Activated T-helper 2 cell treated with anti-CD3 and anti-CD28 coated beads, Interferon-gamma antibody, Interleukin-2, Interleukin-4, amounts not matched to agents 10 μg/mL and 5 μg/mL and 100 μg/mL, durations not matched to agents 14 hours and 24 hours and 36 hours (primary cell): ENCODE results near the gene CASP10. TPM values are rescaled to one million over a fixed set of nuclear protein-coding genes. Genes with fewer than 3 reads are reported as not detected.
A peak's percentile ranks its signal among the peaks of the same experiment; 100 is the strongest.
"Not testable (repeated sequence)": the region's sequence is repeated elsewhere in the genome, so short reads cannot be mapped to it uniquely, and the experiment has no call there.

ENCODE experiments used
- DNase-seq: peaks from one replicate; pipeline ENCODE4 v3.0.0; 2021; ENCODE audit warnings: low spot score
- H3K27ac Mint-ChIP-seq: one replicate; pipeline ENCODE4 v1.8.0; 2021; ENCODE audit warnings: mixed read lengths
- H3K27me3 Mint-ChIP-seq: one replicate; pipeline ENCODE4 v1.8.0; 2021; ENCODE audit warnings: low read depth, mixed read lengths
- H3K36me3 Mint-ChIP-seq: one replicate; pipeline ENCODE4 v1.8.0; 2021; ENCODE audit warnings: low read depth, mixed read lengths
- H3K4me1 Mint-ChIP-seq: one replicate; pipeline ENCODE4 v1.8.0; 2021; ENCODE audit warnings: low read depth, mixed read lengths
- H3K4me3 Mint-ChIP-seq: one replicate; pipeline ENCODE4 v1.8.0; 2021; ENCODE audit warnings: low read depth, mild to moderate bottlenecking, moderate library complexity, mixed read lengths
- H3K9me3 Mint-ChIP-seq: one replicate; pipeline ENCODE4 v1.8.0; 2021; ENCODE audit warnings: mixed read lengths
- intact Hi-C: fragments of 100-400 bp; cut with micrococcal nuclease; formaldehyde crosslinking; loops from one replicate; pipeline ENCODE4 v1.15.1; 2023
- total RNA-seq: library from RNA; stranded (reverse); gene quantifications from 2 replicates; pipeline ENCODE4 v1.2.3, GENCODE V29; 2022

CASP10 gene
- total RNA-seq, 1 donor from 2014 or later = 14.3 TPM

DNA sequence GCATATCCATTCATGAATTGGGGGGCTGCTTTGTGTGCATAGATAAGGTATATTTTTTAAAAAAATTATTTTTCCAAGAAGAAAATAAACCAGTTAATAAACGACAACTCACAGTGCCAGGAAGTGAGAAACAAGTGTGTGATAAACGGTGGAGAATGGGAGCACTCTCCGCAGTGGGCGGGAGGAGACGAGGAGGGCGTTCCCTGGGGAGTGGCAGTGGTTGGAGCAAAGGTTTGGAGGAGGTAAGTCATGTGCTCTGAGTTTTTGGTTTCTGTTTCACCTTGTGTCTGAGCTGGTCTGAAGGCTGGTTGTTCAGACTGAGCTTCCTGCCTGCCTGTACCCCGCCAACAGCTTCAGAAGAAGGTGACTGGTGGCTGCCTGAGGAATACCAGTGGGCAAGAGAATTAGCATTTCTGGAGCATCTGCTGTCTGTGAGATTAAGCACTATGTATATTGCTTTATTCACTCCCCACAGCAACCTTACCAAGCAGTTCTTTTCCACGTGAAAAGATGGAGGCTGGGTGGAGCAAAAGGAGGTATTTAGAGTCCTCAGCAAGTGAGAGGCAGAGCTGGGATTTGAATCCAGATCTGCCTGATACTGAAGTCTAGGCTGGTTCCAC, 50.4 kb downstream of the CASP10 start:
- Mint-ChIP-seq H3K9me3 (no peaks in the 10 kb centered on the region), H3K4me1 (peaks cover 47% of the 10 kb centered on the region), H3K36me3 (peaks cover 27% of the 10 kb centered on the region), H3K27me3 (no peaks in the 10 kb centered on the region), H3K27ac (peak overlapping the region; percentile 93), H3K4me3 (peak overlapping the region; percentile 93)
- DNase-seq = peak; percentile 87
- intact Hi-C loops = loop anchor here (1.0 to 10.0 kb wide), 6 partner anchors 25 to 941 kb away; partner anchors contain the start of genes NIF3L1, PPIL3 and TMEM237

DNA sequence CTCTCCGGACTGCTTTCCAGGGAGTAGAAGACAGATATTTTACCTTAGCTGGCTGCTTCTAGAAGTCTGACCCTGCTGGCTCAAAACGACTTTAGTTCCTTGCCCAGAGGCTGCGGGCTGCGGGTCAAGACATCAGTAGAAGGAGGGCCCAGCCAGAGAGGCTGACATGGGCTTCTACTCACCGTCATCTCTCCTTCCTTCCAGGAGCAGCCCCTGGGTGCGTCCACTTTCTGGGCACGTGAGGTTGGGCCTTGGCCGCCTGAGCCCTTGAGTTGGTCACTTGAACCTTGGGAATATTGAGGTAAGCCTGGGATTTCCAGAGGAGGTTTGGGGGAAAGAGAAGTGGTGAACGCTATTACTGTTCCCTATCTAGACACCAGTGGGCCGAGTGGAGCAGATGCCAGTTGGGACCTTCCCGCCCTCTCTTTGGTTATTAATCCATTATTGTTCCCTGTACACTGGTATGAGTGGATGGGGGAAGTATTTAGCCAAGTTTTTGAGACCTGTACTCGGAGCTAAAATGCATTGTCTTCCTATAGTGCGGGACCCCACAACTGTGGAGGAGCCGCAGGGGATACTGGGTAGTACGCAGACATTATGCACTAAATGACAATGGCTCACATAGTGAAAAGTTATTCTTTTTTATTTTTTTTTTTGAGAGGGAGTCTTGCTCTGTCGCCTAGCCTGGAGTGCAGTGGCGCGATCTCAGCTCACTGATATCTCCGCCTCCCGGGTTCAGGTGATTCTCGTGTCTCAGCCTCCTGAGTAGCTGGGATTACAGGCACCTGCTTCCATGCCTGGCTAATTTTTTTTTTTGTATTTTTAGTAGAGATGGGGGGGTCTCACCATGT, 51.1 kb downstream of the CASP10 start:
- peak; percentile 26 for DNase-seq
- Mint-ChIP-seq H3K4me3 (peak overlapping the region; percentile 93), H3K27ac (peak overlapping the region; percentile 93), H3K36me3 (peaks cover 27% of the 10 kb centered on the region), H3K9me3 (no peaks in the 10 kb centered on the region), H3K27me3 (no peaks in the 10 kb centered on the region), H3K4me1 (peaks cover 40% of the 10 kb centered on the region)
- intact Hi-C loops = loop anchor here (1.0 to 10.0 kb wide), 6 partner anchors 24 to 941 kb away; partner anchors contain the start of genes NIF3L1, PPIL3 and TMEM237

DNA sequence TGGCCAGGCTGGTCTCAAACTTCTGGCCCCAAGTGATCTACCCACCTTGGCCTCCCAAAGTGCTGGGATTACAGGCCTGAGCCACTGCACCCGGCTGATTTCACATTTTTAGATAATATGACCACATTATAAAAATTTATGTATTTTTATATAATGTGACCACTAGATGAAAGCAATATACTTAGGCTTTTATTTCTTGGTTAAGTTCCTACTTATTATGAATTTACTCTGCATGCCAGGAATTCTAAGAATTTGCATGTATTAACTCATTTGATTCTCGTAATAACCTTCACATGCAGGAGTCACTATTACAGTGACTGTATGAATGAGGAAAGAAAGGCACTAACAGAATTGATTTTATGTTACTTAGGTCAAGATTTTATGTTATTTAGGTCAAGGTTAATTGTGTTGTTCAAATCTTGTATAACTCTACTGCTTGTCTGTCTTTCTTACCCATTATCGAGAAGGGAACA, 51.8 kb downstream of the CASP10 start:
- Mint-ChIP-seq H3K36me3 (peaks cover 32% of the 10 kb centered on the region), H3K9me3 (peaks cover 4% of the 10 kb centered on the region), H3K4me3 (peak overlapping the region; percentile 93), H3K27me3 (no peaks in the 10 kb centered on the region), H3K27ac (peak overlapping the region; percentile 93), H3K4me1 (peaks cover 43% of the 10 kb centered on the region)
- intact Hi-C loops = loop anchor here (5.0 to 10.0 kb wide), 3 partner anchors 38 to 940 kb away; partner anchors contain the start of gene ALS2
- DNase-seq = no peak

DNA sequence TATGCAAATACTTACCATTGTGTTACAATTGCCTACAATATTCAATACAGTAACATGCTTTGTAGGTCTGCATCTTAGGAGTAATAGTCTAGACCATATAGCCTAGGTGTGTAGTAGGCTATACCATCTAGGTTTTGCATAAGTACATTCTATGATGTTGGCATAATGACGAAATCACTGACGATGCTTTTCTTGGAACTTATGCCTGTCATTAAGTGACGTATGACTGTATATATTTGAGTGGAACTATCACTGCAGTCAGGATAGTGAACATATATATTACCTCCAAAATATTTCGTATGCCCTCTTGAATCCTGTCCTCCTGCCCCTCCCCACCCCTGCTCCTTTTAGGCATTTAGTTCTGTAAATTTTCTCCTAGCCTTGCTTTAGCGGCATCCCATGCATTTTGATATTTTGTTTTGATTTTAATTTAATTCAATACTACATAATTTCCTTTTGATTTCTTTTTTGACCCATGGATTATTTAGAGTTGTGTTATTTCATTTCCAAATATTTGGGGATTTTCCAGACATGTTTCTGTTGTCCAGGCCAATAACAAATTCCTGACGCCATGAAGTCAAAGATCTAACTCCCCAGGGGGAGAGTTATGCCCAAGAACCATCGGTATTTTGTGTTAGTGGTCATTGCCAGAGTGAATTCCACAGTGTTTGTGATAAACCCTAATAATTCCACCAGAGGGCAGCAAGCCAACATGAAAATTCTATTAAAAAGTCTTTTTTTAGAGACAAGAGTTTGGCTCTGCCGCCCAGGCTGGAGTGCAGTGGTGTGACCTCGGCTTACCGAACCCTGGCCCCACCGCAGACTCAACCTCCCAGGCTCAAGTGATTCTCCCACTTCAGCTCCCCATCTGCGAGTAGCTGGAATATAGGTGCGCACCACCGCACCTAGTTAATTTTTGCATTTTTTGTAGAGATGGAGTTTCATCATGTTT, 53.2 kb downstream of the CASP10 start:
- Mint-ChIP-seq H3K36me3 (peaks cover 47% of the 10 kb centered on the region), H3K4me3 (peak overlapping the region; percentile 93), H3K27ac (peak overlapping the region; percentile 77), H3K9me3 (peaks cover 19% of the 10 kb centered on the region), H3K4me1 (peaks cover 40% of the 10 kb centered on the region), H3K27me3 (no peaks in the 10 kb centered on the region)
- intact Hi-C loops = loop anchor here (1.0 to 10.0 kb wide), 4 partner anchors 24 to 939 kb away; partner anchors contain the start of genes ALS2 and CASP8
- peak; percentile 48 for DNase-seq

DNA sequence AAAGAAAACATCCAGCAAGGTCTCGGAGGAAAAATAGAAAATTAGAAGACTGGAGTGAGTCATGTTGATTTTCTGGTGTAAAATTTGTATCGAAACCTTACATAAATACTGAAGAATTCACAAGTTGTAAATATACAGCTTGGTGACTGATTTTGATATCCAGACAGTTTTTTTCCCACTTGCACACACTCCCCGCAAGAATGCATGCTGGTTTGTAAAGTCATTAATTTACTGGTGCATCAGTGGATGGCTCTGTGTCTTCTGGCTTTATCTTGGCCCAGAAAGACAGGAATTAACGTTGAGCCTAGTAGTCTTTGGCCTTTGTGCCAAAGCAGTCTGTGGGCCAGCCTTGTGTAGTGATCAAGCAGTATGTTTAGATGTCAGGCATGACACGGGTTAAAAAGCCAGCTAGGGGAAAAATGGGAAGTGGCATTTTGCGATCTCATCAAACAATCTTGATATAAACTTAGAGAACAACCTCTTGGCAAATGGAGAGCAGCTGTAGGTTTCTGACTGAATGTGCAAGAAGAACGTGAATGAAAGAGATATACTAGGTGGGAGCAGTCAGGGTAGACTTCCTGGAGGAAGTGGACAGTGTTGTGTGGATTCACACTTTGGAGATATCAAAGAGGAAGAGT, 54.7 kb downstream of the CASP10 start:
- Mint-ChIP-seq H3K27ac (peak overlapping the region; percentile 0), H3K4me1 (peaks cover 27% of the 10 kb centered on the region), H3K27me3 (no peaks in the 10 kb centered on the region), H3K36me3 (peaks cover 59% of the 10 kb centered on the region), H3K9me3 (peaks cover 29% of the 10 kb centered on the region), H3K4me3 (no peak overlapping the region)
- no peak for DNase-seq
- intact Hi-C loops = loop anchor here (5.0 to 10.0 kb wide), 2 partner anchors 545 to 937 kb away; partner anchors contain the start of gene ALS2

DNA sequence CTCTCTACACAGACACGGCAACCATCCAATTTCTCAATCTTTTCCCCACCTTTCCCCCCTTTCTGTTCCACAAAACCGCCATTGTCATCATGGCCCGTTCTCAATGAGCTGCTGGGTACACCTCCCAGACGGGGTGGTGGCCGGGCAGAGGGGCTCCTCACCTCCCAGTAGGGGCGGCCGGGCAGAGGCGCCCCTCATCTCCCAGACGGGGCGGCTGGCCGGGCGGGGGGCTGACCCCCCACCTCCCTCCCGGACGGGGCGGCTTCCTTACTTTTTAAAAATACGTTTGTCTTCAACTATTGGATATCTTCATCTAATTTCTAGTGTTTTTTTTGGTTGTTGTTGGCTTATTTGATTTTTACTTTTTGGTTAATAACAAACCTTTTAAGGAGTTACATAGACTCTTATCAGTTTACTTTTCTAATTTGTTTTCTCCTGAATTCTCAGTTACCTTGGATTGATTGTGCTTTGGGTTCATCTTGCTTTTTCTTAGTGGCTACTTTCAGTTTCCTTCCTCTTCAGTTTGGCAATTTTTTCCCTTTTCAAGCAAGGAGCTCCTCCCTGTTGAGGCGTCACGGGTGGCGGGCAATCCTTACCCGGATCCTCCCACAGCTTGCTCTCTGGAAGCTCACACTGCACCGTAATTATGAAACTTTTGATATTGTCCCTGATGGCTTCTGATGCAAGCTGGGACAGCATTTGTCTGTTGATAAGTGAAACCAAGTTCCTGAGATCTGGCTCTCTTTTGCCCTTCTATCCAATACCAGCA, 56.4 kb downstream of the CASP10 start:
- peak; percentile 8 for DNase-seq
- Mint-ChIP-seq H3K4me1 (peaks cover 29% of the 10 kb centered on the region), H3K4me3 (peak overlapping the region; percentile 17), H3K9me3 (peaks cover 29% of the 10 kb centered on the region), H3K27ac (peak overlapping the region; percentile 77), H3K36me3 (peaks cover 64% of the 10 kb centered on the region)
- intact Hi-C loops = loop anchor here (5.0 to 10.0 kb wide), 2 partner anchors 543 to 935 kb away; partner anchors contain the start of gene ALS2
- not testable (repeated sequence) for H3K27me3 Mint-ChIP-seq

DNA sequence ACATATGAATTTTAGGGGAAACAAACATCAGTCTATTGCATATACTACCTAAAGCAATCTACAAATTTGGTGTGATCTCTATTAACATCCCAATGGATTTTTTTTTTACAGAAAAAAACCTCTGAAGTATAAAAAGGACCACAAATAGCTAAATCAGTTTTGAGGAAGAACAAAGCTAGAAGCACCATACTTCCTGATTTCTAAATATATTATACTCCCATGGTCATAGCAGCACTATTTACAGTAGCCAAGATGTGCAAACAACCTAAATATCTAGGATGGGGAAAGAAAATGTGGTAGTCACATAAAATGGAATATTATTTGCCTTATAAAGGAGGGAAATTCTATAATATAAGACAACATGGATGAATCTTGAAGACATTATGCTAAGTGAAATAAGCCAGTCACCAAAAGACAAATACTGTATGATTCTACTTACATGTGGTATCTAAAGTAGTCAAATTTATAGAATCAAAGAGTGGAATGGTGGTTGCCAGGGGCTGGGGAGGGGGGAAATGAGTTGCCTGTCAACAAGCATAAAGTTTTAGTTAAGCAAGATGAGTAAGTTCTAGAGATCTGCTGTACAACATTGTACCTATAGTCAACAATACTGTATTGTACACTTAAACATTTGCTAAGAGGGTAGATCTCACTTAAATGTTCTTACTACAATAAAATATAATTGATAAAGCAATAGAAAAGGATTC, 59.8 kb downstream of the CASP10 start:
- Mint-ChIP-seq H3K27me3 (no peaks in the 10 kb centered on the region), H3K36me3 (peaks cover 72% of the 10 kb centered on the region), H3K4me1 (peaks cover 22% of the 10 kb centered on the region), H3K4me3 (no peak overlapping the region), H3K9me3 (peaks cover 29% of the 10 kb centered on the region), H3K27ac (no peak overlapping the region)
- intact Hi-C loops = no loop called here
- no peak for DNase-seq

GRCh38 chr2:201244829-201245228, 61.9 kb downstream of the CASP10 start:
- Mint-ChIP-seq H3K4me3 (no peak overlapping the region), H3K9me3 (peaks cover 29% of the 10 kb centered on the region), H3K27ac (no peak overlapping the region), H3K4me1 (peaks cover 27% of the 10 kb centered on the region), H3K27me3 (no peaks in the 10 kb centered on the region), H3K36me3 (peaks cover 78% of the 10 kb centered on the region)
- intact Hi-C loops = no loop called here
- no peak for DNase-seq

DNA sequence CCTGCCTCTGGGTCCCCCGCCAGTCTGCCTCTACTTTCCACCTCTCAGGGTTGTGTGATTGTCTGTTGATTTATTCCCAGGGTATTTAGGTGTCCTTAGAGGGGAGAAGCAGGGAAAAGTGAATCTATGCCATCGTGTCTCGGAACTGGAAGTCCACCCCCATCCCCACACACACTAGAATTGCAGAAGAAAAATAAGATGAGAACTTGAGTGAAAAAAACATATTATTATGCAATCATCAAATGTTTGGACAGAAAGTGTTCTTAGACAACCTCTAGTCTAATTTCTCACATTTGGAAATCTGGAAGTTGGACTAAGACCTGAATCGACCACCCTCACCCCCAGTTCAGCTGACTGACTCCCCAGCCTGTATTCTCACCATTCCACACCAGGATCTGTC, 63.3 kb downstream of the CASP10 start:
- H3K27me3 Mint-ChIP-seq = no peaks in the 10 kb centered on the region
- no peak overlapping the region for H3K27ac Mint-ChIP-seq
- intact Hi-C loops = no loop called here
- H3K4me3 Mint-ChIP-seq = no peak overlapping the region
- peaks cover 78% of the 10 kb centered on the region for H3K36me3 Mint-ChIP-seq
- peaks cover 25% of the 10 kb centered on the region for H3K9me3 Mint-ChIP-seq
- no peak for DNase-seq
- H3K4me1 Mint-ChIP-seq = peaks cover 35% of the 10 kb centered on the region

DNA sequence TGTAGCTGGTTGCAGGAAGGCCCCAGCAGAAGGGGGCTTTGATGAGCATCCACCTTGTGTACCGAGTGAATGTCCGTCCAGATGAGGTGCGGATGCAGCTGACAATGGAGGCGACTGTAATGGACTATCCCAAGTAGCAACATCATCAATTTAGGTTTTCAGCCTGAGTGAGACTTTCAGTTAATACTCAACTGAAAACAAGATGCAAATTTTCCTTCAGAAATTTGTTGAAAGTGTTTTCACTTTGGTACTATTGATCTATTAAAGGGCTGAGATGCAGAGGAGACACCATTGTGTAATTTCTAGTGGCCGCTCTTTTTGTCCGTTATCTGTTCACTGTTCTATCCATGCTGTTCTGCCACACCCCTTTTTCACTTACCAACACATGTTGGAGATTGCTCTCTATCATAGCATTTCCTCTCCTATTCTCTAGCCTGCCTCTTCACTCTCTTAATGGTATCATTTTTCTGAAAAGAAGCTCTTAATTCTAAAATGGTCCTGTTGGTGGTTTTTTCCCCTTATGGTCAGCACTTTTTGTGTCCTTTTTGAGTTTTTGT, 65.4 kb downstream of the CASP10 start:
- peak overlapping the region; percentile 6 for H3K27ac Mint-ChIP-seq
- intact Hi-C loops = no loop called here
- peaks cover 77% of the 10 kb centered on the region for H3K36me3 Mint-ChIP-seq
- no peak overlapping the region for H3K4me3 Mint-ChIP-seq
- no peak for DNase-seq
- peaks cover 47% of the 10 kb centered on the region for H3K4me1 Mint-ChIP-seq
- peaks cover 19% of the 10 kb centered on the region for H3K9me3 Mint-ChIP-seq
- no peaks in the 10 kb centered on the region for H3K27me3 Mint-ChIP-seq
